Gastroesophageal sphincter (tissue), 3 donors: ENCODE data around the gene VOPP1.

Source experiments
- POLR2A ChIP-seq, 2 donors: fragments of 450-650 bp; IDR thresholded peaks; one replicate each; pipeline ENCODE4 v1.6.1; 2017; ENCODE audit warnings: antibody characterized with exemption in 2 of 2, mild to moderate bottlenecking in 2 of 2, moderate library complexity in 1 of 2
- TF ChIP-seq, protein P1 (sequence below), 4 experiments: fragments of 200-600 bp in 2 of 4; fragments of 450-650 bp in 2 of 4; sonication (generic) in 1 of 4; IDR thresholded peaks; one replicate each; pipeline ENCODE4 v1.5.1; 2017 to 2019; ENCODE audit warnings: antibody characterized with exemption in 4 of 4, mild to moderate bottlenecking in 2 of 4, moderate library complexity in 2 of 4

DNA sequence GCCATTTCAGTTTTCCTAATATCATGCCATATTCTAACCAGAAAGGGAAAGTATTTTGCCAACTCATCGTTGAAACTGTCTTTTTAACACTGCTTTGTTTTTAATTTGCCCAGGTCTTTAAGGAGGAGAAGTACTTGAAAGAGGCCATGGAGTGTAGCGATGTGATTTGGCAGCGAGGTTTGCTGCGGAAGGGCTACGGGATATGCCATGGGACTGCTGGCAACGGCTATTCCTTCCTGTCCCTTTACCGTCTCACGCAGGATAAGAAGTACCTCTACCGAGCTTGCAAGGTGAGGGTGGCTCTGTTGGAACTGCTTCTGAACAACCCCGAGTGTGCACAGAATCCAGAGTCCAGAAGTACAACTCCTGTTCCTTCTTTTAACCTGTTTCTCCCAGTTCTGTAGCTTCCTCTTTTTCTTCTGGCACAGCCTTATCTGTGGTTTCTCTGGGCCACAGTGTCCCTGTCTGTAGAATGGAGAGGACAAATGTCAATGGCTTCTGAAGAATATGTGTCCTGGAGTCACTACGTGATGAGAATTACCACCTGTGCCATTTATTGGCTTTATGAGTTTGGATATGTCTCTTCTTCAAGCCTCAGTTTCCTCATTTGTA lies 147.1 kb downstream of the VOPP1 start:
- no peak for TF ChIP-seq POLR2A (IDR thresholded peaks at IDR 0.05)
- TF ChIP-seq, protein P1, sequence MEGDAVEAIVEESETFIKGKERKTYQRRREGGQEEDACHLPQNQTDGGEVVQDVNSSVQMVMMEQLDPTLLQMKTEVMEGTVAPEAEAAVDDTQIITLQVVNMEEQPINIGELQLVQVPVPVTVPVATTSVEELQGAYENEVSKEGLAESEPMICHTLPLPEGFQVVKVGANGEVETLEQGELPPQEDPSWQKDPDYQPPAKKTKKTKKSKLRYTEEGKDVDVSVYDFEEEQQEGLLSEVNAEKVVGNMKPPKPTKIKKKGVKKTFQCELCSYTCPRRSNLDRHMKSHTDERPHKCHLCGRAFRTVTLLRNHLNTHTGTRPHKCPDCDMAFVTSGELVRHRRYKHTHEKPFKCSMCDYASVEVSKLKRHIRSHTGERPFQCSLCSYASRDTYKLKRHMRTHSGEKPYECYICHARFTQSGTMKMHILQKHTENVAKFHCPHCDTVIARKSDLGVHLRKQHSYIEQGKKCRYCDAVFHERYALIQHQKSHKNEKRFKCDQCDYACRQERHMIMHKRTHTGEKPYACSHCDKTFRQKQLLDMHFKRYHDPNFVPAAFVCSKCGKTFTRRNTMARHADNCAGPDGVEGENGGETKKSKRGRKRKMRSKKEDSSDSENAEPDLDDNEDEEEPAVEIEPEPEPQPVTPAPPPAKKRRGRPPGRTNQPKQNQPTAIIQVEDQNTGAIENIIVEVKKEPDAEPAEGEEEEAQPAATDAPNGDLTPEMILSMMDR (IDR thresholded peaks at IDR 0.05), result no peak
